Upper lobe of left lung (tissue), 6 donors: ENCODE results near the gene ACTN1. TPM values are rescaled to one million over a fixed set of nuclear protein-coding genes. Genes with fewer than 3 reads are reported as not detected.

Experiments used
- ATAC-seq, 2 donors: fragments of 200-7000 bp; cut with Tn5 transposase; one replicate each; pipeline ENCODE4 v1.9.1; 2022; ENCODE audit warnings: mild to moderate bottlenecking in 2 of 2, moderate library complexity in 2 of 2; ENCODE audit not compliant: low FRiP score in 2 of 2
- DNase-seq, 2 donors: peaks; one replicate each; pipeline ENCODE4 v3.0.0-alpha.2; 2019 to 2020
- H3K27ac ChIP-seq, 4 donors: fragments of 200-600 bp; sonication (generic); one replicate each; pipeline ENCODE4 v1.5.1; 2016 to 2019
- H3K27me3 ChIP-seq, 4 donors: fragments of 200-600 bp; sonication (generic); one replicate each; pipeline ENCODE4 v1.5.1; 2017 to 2019
- H3K36me3 ChIP-seq, 4 donors: fragments of 200-600 bp; sonication (generic); one replicate each; pipeline ENCODE4 v1.5.1; 2016 to 2019
- H3K4me1 ChIP-seq, 4 donors: fragments of 200-600 bp; sonication (generic); one replicate each; pipeline ENCODE4 v1.5.1; 2018 to 2019
- H3K4me3 ChIP-seq, 4 donors: fragments of 200-600 bp; sonication (generic); one replicate each; pipeline ENCODE4 v1.5.1; 2017 to 2019; ENCODE audit warnings: mild to moderate bottlenecking in 2 of 4, moderate library complexity in 1 of 4
- H3K9me3 ChIP-seq, 4 donors: fragments of 200-600 bp; sonication (generic); one replicate each; pipeline ENCODE4 v1.5.1; 2018 to 2019
- CTCF ChIP-seq, 6 experiments: fragments of 450-650 bp in 4 of 6; fragments of 200-600 bp in 2 of 6; sonication (generic) in 2 of 6; IDR thresholded peaks; one replicate each; pipeline ENCODE4 v1.5.1; 2016 to 2019; ENCODE audit warnings: antibody characterized with exemption in 6 of 6
- EP300 ChIP-seq, 4 donors: sonication (generic); formaldehyde crosslinking; IDR thresholded peaks; one replicate each; pipeline ENCODE4 v1.5.1; 2017; ENCODE audit warnings: antibody characterized with exemption in 4 of 4, control low read depth in 2 of 4
- POLR2A ChIP-seq, 4 donors: fragments of 450-650 bp; IDR thresholded peaks; one replicate each; pipeline ENCODE4 v1.5.1; 2016 to 2017; ENCODE audit warnings: antibody characterized with exemption in 4 of 4, mild to moderate bottlenecking in 2 of 4
- POLR2AphosphoS5 ChIP-seq, 2 donors: sonication (generic); formaldehyde crosslinking; IDR thresholded peaks; one replicate each; pipeline ENCODE4 v1.5.1; 2017; ENCODE audit warnings: antibody characterized with exemption in 2 of 2
- WGBS, 2 donors: methylation state at CpG; one replicate each; pipeline ENCODE4 v1.1.5; 2017 to 2018; 5-methylcytosine and 5-hydroxymethylcytosine counted together
- total RNA-seq, 6 donors: library from RNA; depleted of rRNA in 4 of 6; stranded (reverse); fragments of >200 nt in 4 of 6; gene quantifications; one replicate each; pipeline versions ENCODE4 v1.1.0 to v1.2.1, GENCODE V29; 2016 to 2021
- donor health status: DM: no; HTN: no; CAD: no; lungs with moderate emphysema.
- donor health status: DM: no; HTN: yes; CAD: no; lungs with severe emphysema.

Gene ACTN1
- total RNA-seq, 6 donors from 2014 or later: 117 to 195 (median 157) TPM

DNA sequence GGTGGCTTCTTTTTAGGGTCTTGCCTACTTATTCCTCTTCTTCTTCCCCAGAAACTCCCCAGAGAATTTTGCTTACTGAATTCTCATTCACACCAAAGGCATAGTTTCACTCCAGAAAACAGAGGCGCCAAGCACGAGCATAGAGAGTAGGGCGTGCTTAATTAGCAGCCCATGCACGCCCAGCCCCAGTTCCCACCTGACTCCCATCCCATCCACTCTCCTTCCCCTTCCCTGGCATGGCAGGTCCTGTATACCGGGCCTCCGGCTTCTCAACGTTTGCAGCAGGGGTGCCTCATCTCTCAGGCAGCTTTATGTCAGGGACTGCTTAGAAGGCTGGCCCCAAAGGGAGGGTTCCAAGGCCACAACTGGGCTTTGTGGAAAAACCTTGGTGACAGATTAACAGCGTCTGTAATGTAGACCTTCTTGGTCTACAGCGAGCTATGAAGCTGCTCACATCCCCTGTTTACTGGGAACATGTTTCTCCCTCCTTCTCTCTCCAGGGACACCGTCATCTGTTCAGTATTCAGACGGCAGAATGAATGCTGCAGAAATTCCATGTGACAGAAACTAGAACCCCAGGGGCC lies 62.7 kb downstream of the ACTN1 start:
- no peak overlapping the region for H3K27ac ChIP-seq
- peaks cover under 1 to 12% (median 6%) of the 10 kb centered on the region in 4 donors for H3K4me1 ChIP-seq
- H3K36me3 ChIP-seq: peaks cover 3 to 52% (median 27%) of the 10 kb centered on the region in 4 donors
- H3K9me3 ChIP-seq: no peaks in the 10 kb centered on the region
- H3K4me3 ChIP-seq: no peak overlapping the region
- H3K27me3 ChIP-seq: no peaks in the 10 kb centered on the region
- no peak for ATAC-seq
- WGBS, 2 donors: 77 to 84% methylated on average over 11 of the region's 11 CpGs
- TF ChIP-seq POLR2A (IDR thresholded peaks at IDR 0.05) (no peak), EP300 (IDR thresholded peaks at IDR 0.05) (no peak), POLR2AphosphoS5 (IDR thresholded peaks at IDR 0.05) (no peak), CTCF (IDR thresholded peaks at IDR 0.05) (no peak)
- no peak for DNase-seq

- H3K27me3 ChIP-seq: no peaks in the 10 kb centered on the region
- 91 to 93% methylated on average over 2 to 3 of the region's 3 CpGs for WGBS, 2 donors
- no peak overlapping the region for H3K27ac ChIP-seq
- TF ChIP-seq EP300 (IDR thresholded peaks at IDR 0.05) (no peak), CTCF (IDR thresholded peaks at IDR 0.05) (no peak), POLR2AphosphoS5 (IDR thresholded peaks at IDR 0.05) (no peak), POLR2A (IDR thresholded peaks at IDR 0.05) (no peak)
- no peak overlapping the region for H3K4me3 ChIP-seq
- H3K4me1 ChIP-seq: peaks cover 4 to 16% (median 10%) of the 10 kb centered on the region in 4 donors
- ATAC-seq: no peak
- no peaks in the 10 kb centered on the region for H3K9me3 ChIP-seq
- H3K36me3 ChIP-seq: peaks cover 0 to 52% (median 17%) of the 10 kb centered on the region in 4 donors
- DNase-seq: no peak
These were observed 65.6 kb downstream of the ACTN1 start for GRCh38 chr14:68913516-68913915.

DNA sequence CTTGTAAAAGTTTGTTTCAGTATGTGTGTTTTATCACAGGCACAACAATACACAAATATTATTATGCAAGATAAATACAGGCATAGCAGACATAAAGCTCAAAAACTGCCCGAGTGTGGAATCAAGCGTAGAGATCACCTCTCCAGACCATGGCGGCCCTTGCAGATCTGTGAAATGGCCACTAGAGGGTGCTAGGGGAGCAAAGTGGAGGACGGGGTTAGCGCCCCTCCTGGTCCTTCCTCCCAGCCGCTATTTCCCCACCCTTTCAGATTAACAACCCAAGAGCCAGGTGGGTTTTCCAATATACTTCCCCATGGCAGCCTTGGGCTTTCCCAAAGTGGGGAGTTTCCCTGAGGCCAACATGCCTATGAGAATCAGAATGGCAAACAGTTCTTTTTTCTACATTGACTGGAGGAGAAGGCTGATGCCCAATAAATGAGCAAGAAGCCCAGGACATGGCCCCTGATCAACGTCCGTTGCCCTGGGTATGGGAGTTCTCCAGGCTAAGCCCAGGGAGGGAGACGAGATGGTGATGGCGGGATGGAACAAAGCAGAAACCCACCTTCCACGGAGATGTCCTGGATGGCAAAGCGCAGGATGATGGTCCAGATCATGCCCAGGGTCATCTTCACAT lies 67.4 kb downstream of the ACTN1 start:
- TF ChIP-seq CTCF (IDR thresholded peaks at IDR 0.05): peak; percentile 90 to 97 (median 92)
- TF ChIP-seq EP300 (IDR thresholded peaks at IDR 0.05): no peak
- TF ChIP-seq POLR2AphosphoS5 (IDR thresholded peaks at IDR 0.05): no peak
- H3K27me3 ChIP-seq: no peaks in the 10 kb centered on the region
- peaks cover 0 to 47% (median 14%) of the 10 kb centered on the region in 4 donors for H3K36me3 ChIP-seq
- no peaks in the 10 kb centered on the region for H3K9me3 ChIP-seq
- peaks cover 4 to 16% (median 10%) of the 10 kb centered on the region in 4 donors for H3K4me1 ChIP-seq
- WGBS, 2 donors: 46 to 51% methylated on average over 11 to 12 of the region's 12 CpGs
- H3K4me3 ChIP-seq: no peak overlapping the region
- ATAC-seq (peak; percentile 83 to 95), DNase-seq (peak in 1 of 2 donors; percentile 70)
- H3K27ac ChIP-seq: peak overlapping the region in 2 of 4 donors; percentile 12 to 62

GRCh38 chr14:68910540-68910939 lies 68.6 kb downstream of the ACTN1 start:
- TF ChIP-seq POLR2A (IDR thresholded peaks at IDR 0.05) (no peak), EP300 (IDR thresholded peaks at IDR 0.05) (no peak), CTCF (IDR thresholded peaks at IDR 0.05) (no peak)
- Histone ChIP-seq H3K27ac (no peak overlapping the region), H3K36me3 (peaks cover 0 to 55% (median 13%) of the 10 kb centered on the region in 4 donors), H3K9me3 (no peaks in the 10 kb centered on the region), H3K27me3 (no peaks in the 10 kb centered on the region), H3K4me3 (no peak overlapping the region), H3K4me1 (peaks cover 4 to 16% (median 10%) of the 10 kb centered on the region in 4 donors)
- DNase-seq (no peak), ATAC-seq (no peak)
- WGBS, 2 donors: 66 to 68% methylated on average over 9 of the region's 9 CpGs
